ENCODE measurements around the gene FOXRED2. TPM values are rescaled to one million over a fixed set of nuclear protein-coding genes. Genes with fewer than 3 reads are reported as not detected.
"Not testable (repeated sequence)": the region's sequence is repeated elsewhere in the genome, so short reads cannot be mapped to it uniquely, and the experiment has no call there.

The FOXRED2 gene
- 8.7 and 11.5 TPM in 2 replicates for total RNA-seq

DNA sequence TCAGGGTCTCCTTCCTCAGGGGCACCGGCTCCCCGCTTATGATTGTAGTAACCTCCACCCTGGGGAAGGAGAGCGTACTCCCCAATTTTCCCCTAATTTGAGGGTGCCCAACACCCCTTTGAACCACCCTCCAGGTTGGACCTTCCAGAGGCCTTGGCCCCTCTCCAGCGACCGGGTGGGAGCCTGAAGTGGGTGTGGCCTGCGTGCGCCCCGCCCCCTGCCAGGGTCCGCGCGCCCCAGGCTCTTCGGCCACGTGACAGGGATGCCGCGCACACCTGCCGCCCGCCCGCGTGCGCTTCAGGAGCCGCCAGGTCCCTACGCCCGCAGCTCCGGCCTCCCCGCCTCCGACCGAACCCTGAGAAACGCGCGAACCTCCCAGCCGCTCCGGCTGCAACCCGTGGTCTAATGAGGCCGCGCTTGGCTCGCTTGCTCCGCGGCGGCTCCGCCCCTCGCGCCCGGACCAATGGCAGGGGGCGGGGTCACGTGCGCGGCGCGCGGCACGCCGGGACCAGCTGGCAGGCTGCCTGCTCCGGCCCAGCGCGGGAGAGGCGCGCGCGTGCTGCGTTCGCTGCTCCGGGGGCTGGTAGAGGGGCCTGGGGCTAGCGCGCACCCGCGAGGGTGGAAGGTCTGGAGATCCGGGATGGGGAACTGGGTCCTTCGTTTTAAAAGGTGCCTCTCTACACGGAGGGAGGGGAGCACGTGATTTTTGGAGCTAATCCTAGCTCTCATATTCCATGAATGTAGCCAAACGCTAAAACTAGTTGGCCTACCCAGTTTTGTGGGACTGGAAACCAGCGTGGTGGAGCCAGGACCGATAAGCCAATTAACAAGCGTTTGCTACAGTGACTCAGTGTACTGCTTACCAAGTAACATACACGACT, at the start of gene FOXRED2:
Gene FOXRED2 (minus strand): TSS at position 404 of the 881 bp plus-strand sequence. CDS start 618 bp downstream, outside the sequence.
- DNase-seq = peak; percentile 90

GRCh38 chr22:36554098-36554497, 47.3 kb upstream of the FOXRED2 start:
- DNase-seq = no peak

- DNase-seq = no peak
Observed at GRCh38 chr22:36552289-36552688, 45.4 kb upstream of the FOXRED2 start.

- no peak for DNase-seq
Observed at GRCh38 chr22:36550701-36551495, 44.1 kb upstream of the FOXRED2 start.

DNA sequence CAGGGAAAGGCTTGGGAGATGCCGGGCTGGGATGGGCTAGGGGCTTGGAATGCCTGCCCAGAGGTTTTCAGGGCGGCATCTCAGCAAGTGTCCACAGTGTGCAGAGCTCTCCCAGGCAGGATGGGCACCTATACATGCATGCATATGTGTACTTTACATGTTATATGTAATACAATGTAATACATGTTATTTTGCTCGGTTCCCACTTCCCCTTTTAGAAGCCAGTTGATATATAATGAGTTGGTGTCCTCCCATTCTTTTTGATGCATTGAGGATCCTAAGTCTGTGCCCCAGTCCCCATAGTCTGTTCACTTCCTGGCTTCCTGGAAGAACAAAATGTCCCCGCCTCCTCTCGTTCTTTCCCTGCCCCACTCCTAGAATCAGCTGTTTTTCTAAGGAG, 42.2 kb upstream of the FOXRED2 start:
- no peak for DNase-seq

- DNase-seq = no peak
Observed at GRCh38 chr22:36548606-36549005, 41.8 kb upstream of the FOXRED2 start.

- peak; percentile 56 for DNase-seq
Observed at GRCh38 chr22:36546932-36547331, 40.1 kb upstream of the FOXRED2 start.

DNA sequence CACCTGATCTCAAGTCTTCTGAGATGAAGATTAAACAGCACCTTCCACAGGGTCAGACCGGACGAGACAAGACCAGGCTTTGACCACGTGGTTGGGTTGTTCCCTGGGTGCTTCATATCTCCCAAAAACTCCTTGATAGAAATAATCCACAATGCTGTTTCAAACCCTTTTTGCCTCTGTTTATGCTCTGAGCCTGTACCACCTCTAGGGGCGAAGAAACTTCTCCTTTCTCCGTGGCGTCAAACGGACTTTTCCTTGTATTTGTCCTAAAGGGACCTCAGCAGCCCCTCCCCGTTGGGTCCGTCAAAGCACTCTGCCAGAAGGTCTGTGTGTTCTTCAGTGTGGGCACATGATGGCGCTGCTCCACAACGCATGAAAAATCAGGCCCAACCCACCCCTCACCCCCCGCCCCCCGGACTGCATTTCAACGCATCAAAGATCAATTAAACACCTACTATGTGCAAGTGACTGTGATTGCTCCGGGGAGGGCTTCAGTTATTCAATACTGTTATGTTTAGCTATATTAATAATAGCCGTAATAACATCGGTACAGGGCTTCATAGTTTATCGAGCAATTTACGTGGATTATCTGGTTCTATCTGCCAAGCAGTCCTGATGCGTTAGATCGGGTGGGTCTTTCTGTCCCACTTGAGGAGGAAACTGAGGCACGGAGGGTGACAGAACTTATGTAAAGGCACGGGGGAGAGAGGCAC, 39.4 kb upstream of the FOXRED2 start:
- DNase-seq = peak; percentile 76

DNA sequence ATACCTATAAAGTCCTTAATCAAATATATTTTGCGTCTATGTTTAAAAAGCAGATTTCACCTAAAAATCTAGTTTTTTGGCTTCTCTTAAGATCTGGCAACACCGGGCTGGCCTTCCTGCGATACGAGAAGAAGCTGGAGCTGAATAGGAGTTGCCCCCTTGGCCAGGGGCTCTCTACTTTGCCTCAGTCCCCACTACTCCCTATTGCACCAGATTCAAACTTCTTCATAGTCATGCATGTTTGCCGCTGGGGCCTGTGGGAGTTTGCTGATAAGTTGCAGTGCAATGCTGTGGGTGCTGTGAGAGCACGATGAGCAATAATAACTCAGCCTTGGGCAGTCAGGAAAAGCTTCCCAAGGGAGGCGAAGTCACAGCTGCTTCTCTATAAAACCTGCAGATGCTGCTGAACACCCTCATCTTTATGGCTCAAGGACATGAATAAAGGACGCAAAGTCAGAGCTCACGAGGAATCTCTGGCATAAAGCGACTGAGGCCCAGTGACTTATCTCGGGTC, 37.3 kb upstream of the FOXRED2 start:
- DNase-seq = no peak

DNA sequence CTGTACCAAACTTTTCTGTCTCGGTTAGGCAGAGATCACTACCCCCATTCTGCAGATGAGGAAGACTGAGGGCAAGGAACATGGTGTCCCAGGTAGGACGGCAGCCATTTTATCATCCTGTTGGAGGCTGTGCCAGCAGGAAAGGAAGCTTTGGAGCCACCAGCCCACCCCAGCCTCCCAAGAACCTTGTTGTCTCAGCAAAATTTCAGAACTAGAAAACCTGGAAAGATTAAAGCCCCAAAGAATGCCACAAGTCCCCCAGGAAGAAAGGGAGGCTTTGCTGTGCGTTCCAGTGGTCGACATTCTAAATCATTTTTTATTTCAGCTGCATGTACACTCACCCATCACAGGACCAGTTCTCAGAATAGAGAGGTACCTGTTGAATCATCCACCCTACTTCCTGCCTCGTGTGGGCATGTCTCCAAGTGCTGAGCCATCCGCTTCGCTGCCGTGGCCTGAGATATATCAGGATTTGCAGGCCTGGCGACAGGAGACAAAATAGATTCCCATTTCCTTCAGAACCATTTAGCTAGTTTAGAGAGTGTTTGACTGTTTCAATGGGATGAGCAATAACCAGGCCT, 35.1 kb upstream of the FOXRED2 start:
- peak; percentile 84 for DNase-seq

- no peak for DNase-seq
Observed at GRCh38 chr22:36540867-36541642, 34.2 kb upstream of the FOXRED2 start.

DNA sequence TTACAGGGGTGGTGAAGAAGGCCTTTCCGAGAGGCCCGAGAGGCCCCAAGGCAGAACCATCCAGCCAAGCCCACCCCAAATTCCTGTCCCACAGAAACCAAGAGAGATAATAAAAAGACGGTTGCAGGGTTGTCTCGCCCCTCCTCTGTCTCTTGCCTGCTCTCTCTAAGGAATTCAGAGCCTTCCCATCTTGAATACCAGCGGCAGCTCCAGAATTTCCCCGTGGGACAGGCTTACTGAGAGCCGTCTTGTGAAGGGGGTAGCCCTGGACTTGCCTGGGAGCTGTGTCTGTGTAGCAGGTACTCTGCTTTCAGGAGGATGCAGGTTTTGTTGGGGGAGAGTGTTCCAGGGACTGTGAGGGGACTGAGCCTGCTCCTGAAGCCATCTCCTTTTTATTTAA, 31.7 kb upstream of the FOXRED2 start:
- DNase-seq = no peak

- DNase-seq = no peak
Observed at GRCh38 chr22:36536717-36537116, 29.9 kb upstream of the FOXRED2 start.

- DNase-seq = not testable (repeated sequence)
Observed at GRCh38 chr22:36533320-36533719, 26.5 kb upstream of the FOXRED2 start.

DNA sequence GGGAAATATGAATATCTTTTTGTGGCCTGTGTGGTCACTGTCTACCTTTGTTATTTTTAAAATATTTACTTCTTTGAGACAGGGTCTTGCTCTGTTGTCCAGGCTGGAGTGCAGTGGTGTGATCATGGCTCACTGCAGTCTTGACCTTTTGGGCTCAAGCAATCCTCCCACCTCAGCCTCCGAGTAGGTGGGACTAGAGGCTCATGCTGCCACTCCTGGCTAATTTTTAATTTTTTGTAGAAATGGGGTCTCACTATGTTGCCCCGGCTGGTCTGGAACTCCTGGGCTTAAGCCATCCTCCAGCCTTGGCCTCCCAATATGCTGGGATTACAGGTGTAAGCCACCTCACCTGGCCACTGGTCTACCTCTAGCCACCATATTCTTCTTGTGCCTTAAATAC, 25.6 kb upstream of the FOXRED2 start:
- DNase-seq = no peak

GRCh38 chr22:36528795-36529751, 22.2 kb upstream of the FOXRED2 start, which contains the start of gene EIF3D:
EIF3D (minus strand) TSS chr22:36529166; CDS start chr22:36526121, 3,045 bp downstream.
- peak; percentile 100 for DNase-seq

GRCh38 chr22:36528341-36528740, 21.5 kb upstream of the FOXRED2 start:
- peak; percentile 56 for DNase-seq

DNA sequence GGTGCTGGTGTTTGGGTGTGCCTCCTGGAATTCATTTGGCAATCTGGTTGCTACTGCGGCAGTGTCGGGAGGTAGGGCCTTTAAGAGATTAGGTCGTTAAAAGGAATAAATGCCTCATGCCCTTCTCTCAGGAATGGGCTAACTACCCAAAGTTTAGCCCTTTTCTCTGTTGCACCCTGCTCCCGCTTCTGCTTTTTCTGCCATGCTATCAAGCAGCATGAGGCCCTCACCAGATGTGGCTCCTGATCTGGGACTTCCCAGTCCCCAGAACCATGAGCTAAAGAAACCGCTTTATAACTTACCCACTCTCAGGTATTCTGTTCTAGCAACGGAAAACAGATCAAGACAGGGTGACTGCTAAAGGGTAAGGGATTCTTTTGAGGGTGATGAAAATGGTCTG, 15.8 kb upstream of the FOXRED2 start:
- no peak for DNase-seq

DNA sequence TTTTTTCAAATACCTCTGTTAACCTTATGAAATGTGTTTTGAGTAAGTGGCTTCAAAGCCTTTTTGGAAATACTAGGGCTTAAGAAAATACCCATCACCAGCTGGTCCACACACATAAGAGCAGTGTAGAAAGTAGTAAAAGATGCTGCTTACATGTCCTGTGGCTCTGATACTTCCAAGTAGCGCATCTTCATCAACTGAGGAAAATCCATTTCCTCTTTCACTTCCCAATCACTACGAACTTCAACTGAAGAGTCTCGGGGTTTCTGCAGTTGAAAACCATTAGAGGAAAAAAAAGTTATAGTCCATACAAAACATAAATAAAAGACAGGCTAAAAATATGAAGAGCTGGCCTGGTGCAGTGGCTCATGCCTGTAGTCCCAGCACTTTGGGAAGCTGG, 13.6 kb upstream of the FOXRED2 start:
- no peak for DNase-seq

- DNase-seq = not testable (repeated sequence)
Observed at GRCh38 chr22:36519906-36520305, 13.1 kb upstream of the FOXRED2 start.

Data from dermis blood vessel endothelial cell (primary cell).